Kidney epithelial cell (primary cell): ENCODE results near the gene STK38L. TPM values are rescaled to one million over a fixed set of nuclear protein-coding genes. Genes with fewer than 3 reads are reported as not detected.

Source experiments
- DNase-seq: peaks from one replicate; pipeline ENCODE4 v3.0.0-alpha.2; 2010; ENCODE audit warnings: low read depth
- H3K27me3 ChIP-seq: 2 replicates; pipeline ENCODE4 v1.6.0; 2011; ENCODE audit warnings: low read length; ENCODE audit not compliant: control insufficient read depth, insufficient read depth
- H3K36me3 ChIP-seq: 2 replicates; pipeline ENCODE4 v1.5.1; 2011; ENCODE audit warnings: low read length; ENCODE audit not compliant: control insufficient read depth, insufficient read depth
- H3K4me3 ChIP-seq: 2 replicates; pipeline ENCODE4 v1.5.1; 2011; ENCODE audit warnings: low read depth, mild to moderate bottlenecking, control low read depth, low read length
- total RNA-seq: library from RNA; depleted of rRNA; stranded (reverse); fragments of >200 nt; gene quantifications from 2 replicates; pipeline ENCODE4 v1.2.3, GENCODE V29; 2015
- TF ChIP-seq, protein P1 (sequence below): IDR thresholded peaks from 2 replicates; pipeline ENCODE4 v1.5.1; 2011; ENCODE audit warnings: mild to moderate bottlenecking, moderate library complexity, low read length, control low read depth, inconsistent platforms; ENCODE audit not compliant: insufficient read depth, poor library complexity, severe bottlenecking

The STK38L gene
- total RNA-seq, 1 donor from 2014 or later: 28.0 TPM

DNA sequence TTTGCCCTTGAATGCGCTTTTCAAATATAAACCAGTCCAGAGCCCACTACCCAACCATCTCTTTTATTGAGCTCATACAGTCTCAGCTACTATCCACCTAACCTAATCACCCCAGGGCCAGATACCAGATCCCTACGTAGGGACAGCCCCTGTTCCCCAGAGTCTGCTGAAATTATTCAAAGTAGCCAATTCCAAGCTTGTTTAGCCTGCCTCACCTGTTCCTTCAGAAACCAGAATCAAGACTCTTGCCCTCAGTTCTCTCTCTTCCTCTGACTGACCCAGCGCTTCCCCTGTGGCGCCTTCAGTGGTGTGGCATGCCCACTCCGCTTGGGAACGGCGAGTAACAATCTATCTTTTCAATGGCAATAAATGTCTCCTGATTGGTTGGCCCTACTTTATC lies 107.4 kb downstream of the STK38L start:
- no peak for DNase-seq
- no peak overlapping the region for H3K4me3 ChIP-seq
- H3K36me3 ChIP-seq: no peaks in the 10 kb centered on the region
- H3K27me3 ChIP-seq: no peaks in the 10 kb centered on the region
- TF ChIP-seq, protein P1, sequence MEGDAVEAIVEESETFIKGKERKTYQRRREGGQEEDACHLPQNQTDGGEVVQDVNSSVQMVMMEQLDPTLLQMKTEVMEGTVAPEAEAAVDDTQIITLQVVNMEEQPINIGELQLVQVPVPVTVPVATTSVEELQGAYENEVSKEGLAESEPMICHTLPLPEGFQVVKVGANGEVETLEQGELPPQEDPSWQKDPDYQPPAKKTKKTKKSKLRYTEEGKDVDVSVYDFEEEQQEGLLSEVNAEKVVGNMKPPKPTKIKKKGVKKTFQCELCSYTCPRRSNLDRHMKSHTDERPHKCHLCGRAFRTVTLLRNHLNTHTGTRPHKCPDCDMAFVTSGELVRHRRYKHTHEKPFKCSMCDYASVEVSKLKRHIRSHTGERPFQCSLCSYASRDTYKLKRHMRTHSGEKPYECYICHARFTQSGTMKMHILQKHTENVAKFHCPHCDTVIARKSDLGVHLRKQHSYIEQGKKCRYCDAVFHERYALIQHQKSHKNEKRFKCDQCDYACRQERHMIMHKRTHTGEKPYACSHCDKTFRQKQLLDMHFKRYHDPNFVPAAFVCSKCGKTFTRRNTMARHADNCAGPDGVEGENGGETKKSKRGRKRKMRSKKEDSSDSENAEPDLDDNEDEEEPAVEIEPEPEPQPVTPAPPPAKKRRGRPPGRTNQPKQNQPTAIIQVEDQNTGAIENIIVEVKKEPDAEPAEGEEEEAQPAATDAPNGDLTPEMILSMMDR: no peak

DNA sequence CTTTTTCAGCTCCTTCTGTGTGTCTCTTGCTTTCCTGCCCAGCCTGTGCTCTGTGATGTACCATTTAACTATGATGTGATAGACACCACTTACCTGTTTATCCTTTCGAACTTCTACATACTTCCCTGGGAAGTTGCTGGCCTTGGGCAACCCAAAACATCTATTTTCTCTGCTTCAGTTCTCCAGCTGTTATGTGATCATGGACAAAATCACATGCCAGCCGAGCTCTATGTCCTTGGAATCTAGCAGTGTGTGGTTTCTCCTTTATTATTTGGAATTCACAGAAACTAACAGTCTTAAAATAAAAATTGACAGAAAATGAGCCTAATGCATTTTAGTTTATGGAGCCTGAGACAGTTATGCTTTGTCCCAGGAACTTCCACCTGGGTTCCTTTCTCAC lies 111.4 kb downstream of the STK38L start:
- no peaks in the 10 kb centered on the region for H3K27me3 ChIP-seq
- TF ChIP-seq, protein P1: no peak
- DNase-seq: no peak

DNA sequence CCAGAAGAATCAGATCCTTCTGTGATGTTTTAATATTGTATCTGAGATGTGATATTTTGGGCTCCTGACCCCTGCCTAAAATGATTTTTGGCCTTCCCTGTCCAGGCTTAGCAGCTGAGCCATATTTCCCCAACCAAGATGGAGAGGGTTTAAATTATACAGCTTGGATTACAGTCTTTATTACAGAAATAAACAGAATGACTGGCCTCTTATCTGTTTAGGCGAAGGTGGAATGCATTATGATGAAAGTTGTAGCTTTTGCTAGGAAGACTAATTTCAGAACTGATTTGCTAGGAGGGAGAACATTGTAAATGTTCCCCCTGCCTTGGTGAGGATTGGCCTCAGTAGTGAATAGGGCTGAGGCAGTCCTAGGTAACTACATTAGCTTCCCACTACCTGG lies 111.9 kb downstream of the STK38L start:
- no peak overlapping the region for H3K4me3 ChIP-seq
- no peak for DNase-seq
- TF ChIP-seq, protein P1: no peak
- no peaks in the 10 kb centered on the region for H3K27me3 ChIP-seq
- H3K36me3 ChIP-seq: no peaks in the 10 kb centered on the region

More for the DNA sequence above, 111.4 kb downstream of the STK38L start:
- Histone ChIP-seq H3K4me3 (no peak overlapping the region), H3K36me3 (no peaks in the 10 kb centered on the region)

DNA sequence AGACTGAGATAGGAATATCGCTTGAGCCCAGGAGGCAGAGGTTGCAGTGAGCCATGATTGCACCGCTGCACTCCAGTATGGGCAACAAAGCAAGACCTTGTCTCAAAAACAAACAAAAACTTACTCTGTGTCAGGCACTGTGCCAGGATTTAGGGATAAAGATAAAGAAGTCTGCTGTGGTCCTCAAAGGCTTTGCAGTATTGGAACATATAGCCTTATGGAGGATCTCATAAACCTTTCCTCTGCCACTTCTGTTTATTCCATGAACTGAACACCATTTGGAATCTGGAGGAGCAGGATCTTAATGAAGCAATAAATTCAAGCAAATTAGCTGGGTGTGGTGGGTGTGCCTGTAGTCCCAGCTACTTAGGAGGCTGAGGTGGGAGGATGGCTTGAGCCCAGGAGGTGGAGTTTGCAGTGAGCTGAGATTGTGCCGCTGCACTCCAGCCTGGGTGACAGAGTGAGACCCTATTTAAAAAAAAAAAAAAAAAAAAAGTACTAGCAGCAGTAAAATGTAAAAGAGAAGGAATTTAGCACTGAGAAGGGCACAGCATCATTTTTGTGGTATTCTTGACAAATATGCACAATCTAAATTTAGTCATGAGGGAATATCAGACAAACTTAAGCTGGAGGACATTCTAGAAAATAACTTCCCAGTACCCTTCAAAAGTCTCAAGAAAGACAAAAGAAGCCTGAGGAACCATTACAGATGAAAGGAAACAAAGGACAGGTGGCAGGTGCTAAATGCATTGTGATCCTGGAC lies 115.7 kb downstream of the STK38L start:
- Histone ChIP-seq H3K27me3 (no peaks in the 10 kb centered on the region), H3K4me3 (no peak overlapping the region), H3K36me3 (no peaks in the 10 kb centered on the region)
- TF ChIP-seq, protein P1: no peak
- no peak for DNase-seq

DNA sequence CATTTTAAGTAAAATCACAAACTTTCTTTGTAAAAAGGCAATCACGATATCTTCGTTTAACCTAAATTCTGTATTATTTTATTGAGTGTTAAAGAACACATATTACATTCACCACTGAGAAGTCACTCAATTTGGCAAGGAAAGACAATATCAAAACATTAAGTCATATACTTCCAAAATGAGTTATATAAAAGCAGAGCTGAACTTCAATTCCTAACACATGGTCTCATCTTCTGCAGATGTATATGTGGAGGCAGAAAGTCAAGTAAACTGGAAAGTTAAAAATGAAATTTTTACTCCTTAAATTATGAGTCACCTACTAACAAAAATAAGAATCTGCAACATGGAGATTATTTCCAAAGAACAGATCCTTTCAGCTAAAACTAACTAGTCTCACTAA lies 117.3 kb downstream of the STK38L start:
- no peak for DNase-seq
- H3K4me3 ChIP-seq: no peak overlapping the region
- H3K36me3 ChIP-seq: no peaks in the 10 kb centered on the region
- no peaks in the 10 kb centered on the region for H3K27me3 ChIP-seq
- TF ChIP-seq, protein P1: no peak

DNA sequence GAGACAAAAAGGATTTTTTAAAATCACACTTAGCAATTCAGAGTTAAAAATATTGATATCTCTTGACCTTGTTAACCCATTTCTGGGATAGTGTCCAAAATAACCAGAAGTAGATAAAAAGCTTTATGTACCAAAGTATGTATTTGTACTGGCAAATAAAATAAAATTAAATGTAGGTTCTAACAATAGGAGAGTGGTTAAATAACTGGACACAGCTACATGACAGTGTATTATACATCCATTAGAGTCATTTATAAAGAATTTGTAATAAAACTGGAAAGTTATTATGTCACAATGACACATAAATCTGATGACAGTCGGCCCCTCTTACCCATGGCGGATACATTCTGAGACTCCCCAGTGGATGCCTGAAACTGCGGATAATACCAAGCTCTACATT lies 122.5 kb downstream of the STK38L start:
- Histone ChIP-seq H3K36me3 (no peaks in the 10 kb centered on the region), H3K4me3 (no peak overlapping the region), H3K27me3 (no peaks in the 10 kb centered on the region)
- DNase-seq: no peak
- TF ChIP-seq, protein P1: no peak
